ENCODE data around the gene PAPPA2.

The PAPPA2 gene

GRCh38 chr1:176612791-176613190, 149.8 kb downstream of the PAPPA2 start:
- Histone ChIP-seq H4K20me1 (ENCODE audit: insufficient read depth, low read length) (no peaks in the 10 kb centered on the region), H3K9ac (ENCODE audit: low read length) (no peak overlapping the region), H3K79me2 (ENCODE audit: insufficient read depth, low read length) (no peaks in the 10 kb centered on the region), H3K9me3 (ENCODE audit: low read length) (no peaks in the 10 kb centered on the region), H3K4me1 (ENCODE audit: insufficient read depth, low read length, severe bottlenecking) (no peaks in the 10 kb centered on the region), H3K27me3 (ENCODE audit: insufficient read depth, low read length) (no peaks in the 10 kb centered on the region), H3K4me2 (ENCODE audit: low read length) (no peak overlapping the region), H3K4me3 (ENCODE audit: low read depth, low read length, poor library complexity, severe bottlenecking) (no peak overlapping the region), H3K27ac (ENCODE audit: low read depth, low read length, poor library complexity, severe bottlenecking) (no peak overlapping the region), H3K36me3 (ENCODE audit: insufficient read depth, low read length) (no peaks in the 10 kb centered on the region), H3K9me2 (ENCODE audit: low read depth, low read length) (no peaks in the 10 kb centered on the region), H3F3A (ENCODE audit: insufficient read depth, low read length) (no peaks in the 10 kb centered on the region), H2AFZ (ENCODE audit: low read length) (no peak overlapping the region)
- no peak for TF ChIP-seq CTCF (IDR thresholded peaks at IDR 0.05; ENCODE audit: low read length)

- Histone ChIP-seq H4K20me1 (ENCODE audit: insufficient read depth, low read length) (no peaks in the 10 kb centered on the region), H3K36me3 (ENCODE audit: insufficient read depth, low read length) (no peaks in the 10 kb centered on the region), H3K4me3 (ENCODE audit: low read depth, low read length, poor library complexity, severe bottlenecking) (no peak overlapping the region), H3F3A (ENCODE audit: insufficient read depth, low read length) (no peaks in the 10 kb centered on the region), H2AFZ (ENCODE audit: low read length) (no peak overlapping the region), H3K9me2 (ENCODE audit: low read depth, low read length) (no peaks in the 10 kb centered on the region), H3K9ac (ENCODE audit: low read length) (no peak overlapping the region), H3K27me3 (ENCODE audit: insufficient read depth, low read length) (no peaks in the 10 kb centered on the region), H3K4me2 (ENCODE audit: low read length) (no peak overlapping the region), H3K27ac (ENCODE audit: low read depth, low read length, poor library complexity, severe bottlenecking) (no peak overlapping the region), H3K79me2 (ENCODE audit: insufficient read depth, low read length) (no peaks in the 10 kb centered on the region), H3K9me3 (ENCODE audit: low read length) (no peaks in the 10 kb centered on the region), H3K4me1 (ENCODE audit: insufficient read depth, low read length, severe bottlenecking) (no peaks in the 10 kb centered on the region)
- TF ChIP-seq EZH2 (IDR thresholded peaks at IDR 0.05; ENCODE audit: borderline replicate concordance, low read length), result no peak
These were observed 154.9 kb downstream of the PAPPA2 start for GRCh38 chr1:176617881-176618280.

- TF ChIP-seq CTCF (IDR thresholded peaks at IDR 0.05; ENCODE audit: low read length) (no peak), EZH2 (IDR thresholded peaks at IDR 0.05; ENCODE audit: borderline replicate concordance, low read length) (no peak)
These were observed 156.3 kb downstream of the PAPPA2 start for GRCh38 chr1:176619261-176619660.

GRCh38 chr1:176625365-176625764, 162.4 kb downstream of the PAPPA2 start:
- no peak overlapping the region for H3K4me2 ChIP-seq (ENCODE audit: low read length)
- H3K9ac ChIP-seq (ENCODE audit: low read length), result no peak overlapping the region
- no peaks in the 10 kb centered on the region for H3K9me3 ChIP-seq (ENCODE audit: low read length)
- no peaks in the 10 kb centered on the region for H3K36me3 ChIP-seq (ENCODE audit: insufficient read depth, low read length)
- no peaks in the 10 kb centered on the region for H4K20me1 ChIP-seq (ENCODE audit: insufficient read depth, low read length)
- no peaks in the 10 kb centered on the region for H3K4me1 ChIP-seq (ENCODE audit: insufficient read depth, low read length, severe bottlenecking)
- H3F3A ChIP-seq (ENCODE audit: insufficient read depth, low read length), result no peaks in the 10 kb centered on the region
- H3K9me2 ChIP-seq (ENCODE audit: low read depth, low read length), result no peaks in the 10 kb centered on the region
- no peak overlapping the region for H2AFZ ChIP-seq (ENCODE audit: low read length)
- no peak for TF ChIP-seq EZH2 (IDR thresholded peaks at IDR 0.05; ENCODE audit: borderline replicate concordance, low read length)
- TF ChIP-seq CTCF (IDR thresholded peaks at IDR 0.05; ENCODE audit: low read length), result no peak
- H3K79me2 ChIP-seq (ENCODE audit: insufficient read depth, low read length), result no peaks in the 10 kb centered on the region
- no peak overlapping the region for H3K27ac ChIP-seq (ENCODE audit: low read depth, low read length, poor library complexity, severe bottlenecking)
- H3K27me3 ChIP-seq (ENCODE audit: insufficient read depth, low read length), result no peaks in the 10 kb centered on the region
- H3K4me3 ChIP-seq (ENCODE audit: low read depth, low read length, poor library complexity, severe bottlenecking), result no peak overlapping the region

More at GRCh38 chr1:176619261-176619660, 156.3 kb downstream of the PAPPA2 start:
- Histone ChIP-seq H3K4me1 (ENCODE audit: insufficient read depth, low read length, severe bottlenecking) (no peaks in the 10 kb centered on the region), H3K4me2 (ENCODE audit: low read length) (no peak overlapping the region), H2AFZ (ENCODE audit: low read length) (no peak overlapping the region), H4K20me1 (ENCODE audit: insufficient read depth, low read length) (no peaks in the 10 kb centered on the region), H3K9ac (ENCODE audit: low read length) (no peak overlapping the region), H3K9me3 (ENCODE audit: low read length) (no peaks in the 10 kb centered on the region), H3K36me3 (ENCODE audit: insufficient read depth, low read length) (no peaks in the 10 kb centered on the region), H3K4me3 (ENCODE audit: low read depth, low read length, poor library complexity, severe bottlenecking) (no peak overlapping the region), H3K27me3 (ENCODE audit: insufficient read depth, low read length) (no peaks in the 10 kb centered on the region), H3F3A (ENCODE audit: insufficient read depth, low read length) (no peaks in the 10 kb centered on the region), H3K27ac (ENCODE audit: low read depth, low read length, poor library complexity, severe bottlenecking) (no peak overlapping the region), H3K79me2 (ENCODE audit: insufficient read depth, low read length) (no peaks in the 10 kb centered on the region), H3K9me2 (ENCODE audit: low read depth, low read length) (no peaks in the 10 kb centered on the region)
